Astrocyte of the spinal cord (primary cell): Measurements from ENCODE around the gene MAGEF1.

Experiments
- DNase-seq: peaks from one replicate; pipeline ENCODE4 v3.0.0; 2011; ENCODE audit warnings: low read depth, low spot score
- H3K4me3 ChIP-seq: 2 replicates; pipeline ENCODE4 v1.5.1; 2011; ENCODE audit warnings: low read depth, mild to moderate bottlenecking, low read length, moderate library complexity
- CTCF ChIP-seq: IDR thresholded peaks from 2 replicates; pipeline ENCODE4 v1.5.1; 2012; ENCODE audit warnings: low read depth, mild to moderate bottlenecking, low read length, inconsistent platforms
- in situ Hi-C: cut with HindIII; loops from 2 replicates; pipeline ENCODE4 v1.10.0; 2017; ENCODE audit warnings: low sequenced_read_pairs

MAGEF1 gene

GRCh38 chr3:184719709-184720108 is 7.8 kb upstream of the MAGEF1 start:
- in situ Hi-C loops = no loop called here
- no peak for DNase-seq
- no peak overlapping the region for H3K4me3 ChIP-seq
- TF ChIP-seq CTCF = no peak

- no peak for DNase-seq
- in situ Hi-C loops = no loop called here
- no peak overlapping the region for H3K4me3 ChIP-seq
- no peak for TF ChIP-seq CTCF
Observed at GRCh38 chr3:184718431-184718830, 6.6 kb upstream of the MAGEF1 start.

GRCh38 chr3:184717399-184717983 is 5.6 kb upstream of the MAGEF1 start:
- H3K4me3 ChIP-seq = no peak overlapping the region
- in situ Hi-C loops = no loop called here
- TF ChIP-seq CTCF = peak; percentile 12
- no peak for DNase-seq

- H3K4me3 ChIP-seq = no peak overlapping the region
- in situ Hi-C loops = no loop called here
- peak; percentile 59 for DNase-seq
- no peak for TF ChIP-seq CTCF
Observed at GRCh38 chr3:184716622-184717398, 4.9 kb upstream of the MAGEF1 start.

- DNase-seq = no peak
- H3K4me3 ChIP-seq = no peak overlapping the region
- no peak for TF ChIP-seq CTCF
- in situ Hi-C loops = no loop called here
Observed at GRCh38 chr3:184715943-184716621, 4.2 kb upstream of the MAGEF1 start.

GRCh38 chr3:184713521-184713920 is 1.7 kb upstream of the MAGEF1 start:
- no peak for TF ChIP-seq CTCF
- in situ Hi-C loops = no loop called here
- no peak overlapping the region for H3K4me3 ChIP-seq
- DNase-seq = no peak
